Stimulated activated CD8-positive, alpha-beta memory T cell treated with anti-CD3 and anti-CD28 coated beads, Interleukin-4, amount 100 ng/mL, for 24 hours (primary cell): ENCODE measurements around the gene CD47.

Experiments used
- DNase-seq: peaks from one replicate; pipeline ENCODE4 v3.0.0-alpha.2; 2020; ENCODE audit warnings: low read depth

Gene CD47

DNA sequence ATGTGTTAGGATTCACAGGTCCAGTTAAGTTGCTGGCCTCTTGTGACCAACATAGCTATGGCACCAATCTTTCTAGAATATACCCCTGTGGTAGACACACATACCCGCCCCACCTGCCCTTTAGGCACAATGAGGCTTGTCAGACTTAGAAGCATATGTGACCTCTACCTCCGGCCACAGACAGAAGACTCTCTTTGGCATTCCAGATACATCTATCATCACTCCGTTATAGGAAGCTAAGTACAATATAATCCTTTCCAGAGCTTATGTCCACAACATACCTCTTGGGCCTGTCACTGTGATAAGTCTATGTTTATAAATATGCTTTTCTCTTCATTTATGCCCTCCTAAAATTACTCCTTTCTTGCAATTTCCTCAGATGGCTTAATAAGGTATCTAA lies 39.8 kb downstream of the CD47 start:
- no peak for DNase-seq

DNA sequence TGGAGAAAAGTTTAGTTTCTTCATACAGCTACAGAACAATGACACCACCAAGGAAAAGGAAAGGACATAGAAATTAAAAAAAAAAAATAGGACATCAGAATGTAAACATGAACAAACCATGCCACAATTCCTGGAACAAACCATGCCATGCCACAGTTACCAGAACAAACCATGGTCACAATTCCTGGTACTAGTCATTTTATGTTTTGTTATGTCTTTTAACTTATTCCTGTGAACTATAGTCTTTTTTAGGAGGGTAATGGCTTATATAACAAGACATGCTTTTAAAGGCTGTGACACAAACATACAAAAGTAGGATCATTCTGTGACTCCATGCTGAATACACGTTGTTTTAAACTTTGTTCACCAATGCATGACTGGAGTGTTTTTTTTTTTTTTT lies 42.8 kb downstream of the CD47 start:
- DNase-seq = no peak

DNA sequence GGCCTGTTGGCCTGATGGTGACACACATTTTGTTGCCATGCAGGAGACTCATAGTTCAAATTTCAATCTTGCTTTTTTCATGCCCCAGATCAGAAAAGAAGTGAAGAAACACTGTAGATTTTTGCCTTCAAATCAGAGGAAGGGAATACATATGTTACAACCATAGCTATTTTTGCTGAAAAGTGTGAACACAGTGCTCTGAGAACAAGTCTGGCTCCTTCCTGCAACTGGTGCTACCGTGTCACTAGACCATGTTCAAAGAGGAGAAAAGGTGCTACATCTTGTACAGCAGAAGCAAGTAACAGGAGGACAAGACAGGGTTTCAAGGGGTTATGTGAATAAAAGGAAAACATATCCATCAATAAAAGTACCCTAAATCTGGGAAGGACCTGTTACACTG lies 44.6 kb downstream of the CD47 start:
- no peak for DNase-seq

DNA sequence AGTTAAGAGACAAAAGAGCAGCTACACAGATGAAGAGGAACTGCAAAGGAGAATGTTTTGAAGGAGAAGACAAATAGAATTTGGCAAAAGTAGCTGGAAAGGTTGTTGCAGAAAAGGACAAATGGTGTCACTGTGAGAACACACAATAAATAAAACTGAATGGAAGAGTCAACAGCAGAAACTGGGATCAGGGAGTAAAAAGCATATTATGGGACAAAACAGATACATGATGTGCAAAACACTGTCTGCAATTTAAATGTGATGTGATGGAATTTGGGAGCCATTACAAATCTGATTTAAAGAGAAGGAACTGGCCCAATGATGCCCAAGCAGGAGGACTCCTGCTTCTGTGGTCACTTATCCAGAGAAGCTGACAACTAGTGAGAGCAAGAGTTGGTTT lies 46.1 kb downstream of the CD47 start:
- no peak for DNase-seq

DNA sequence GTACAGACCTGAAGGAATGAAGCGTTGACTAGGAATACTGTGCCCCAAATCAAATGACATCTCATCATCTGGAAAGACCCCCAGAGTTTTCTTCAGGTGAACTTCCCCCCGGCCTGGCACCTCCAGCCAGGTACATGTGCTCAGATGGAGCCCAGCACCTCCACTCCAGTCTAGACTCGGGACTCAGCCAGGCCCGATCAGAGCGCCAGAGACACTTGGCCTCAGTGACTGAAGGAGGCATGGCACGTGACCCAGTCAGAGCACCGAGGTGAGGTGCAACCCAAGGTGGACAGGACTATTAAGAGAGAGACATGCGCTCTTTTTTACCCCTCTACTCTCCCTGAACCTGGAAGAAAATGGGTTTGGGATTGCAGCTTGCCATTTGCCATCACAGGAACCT lies 48.5 kb downstream of the CD47 start:
- DNase-seq = no peak

DNA sequence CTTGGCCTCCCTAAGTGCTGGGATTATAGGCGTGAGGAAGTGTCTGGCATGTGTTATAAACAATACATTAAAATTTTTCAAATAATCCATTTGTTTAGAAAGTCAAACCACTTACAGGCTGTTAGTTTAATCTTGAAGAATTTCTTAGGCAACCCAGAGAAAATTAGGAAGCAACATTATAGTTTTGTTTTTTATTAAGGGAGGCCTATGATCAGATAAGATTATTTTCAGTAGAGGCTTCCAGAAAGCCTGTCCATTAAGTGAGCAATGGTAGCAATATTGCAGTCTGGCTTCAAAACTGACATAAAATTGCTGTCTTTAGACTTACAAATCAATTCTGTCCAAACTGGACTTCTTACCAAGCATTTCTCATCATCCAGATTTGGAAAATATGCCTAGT lies 49.6 kb downstream of the CD47 start:
- no peak for DNase-seq

DNA sequence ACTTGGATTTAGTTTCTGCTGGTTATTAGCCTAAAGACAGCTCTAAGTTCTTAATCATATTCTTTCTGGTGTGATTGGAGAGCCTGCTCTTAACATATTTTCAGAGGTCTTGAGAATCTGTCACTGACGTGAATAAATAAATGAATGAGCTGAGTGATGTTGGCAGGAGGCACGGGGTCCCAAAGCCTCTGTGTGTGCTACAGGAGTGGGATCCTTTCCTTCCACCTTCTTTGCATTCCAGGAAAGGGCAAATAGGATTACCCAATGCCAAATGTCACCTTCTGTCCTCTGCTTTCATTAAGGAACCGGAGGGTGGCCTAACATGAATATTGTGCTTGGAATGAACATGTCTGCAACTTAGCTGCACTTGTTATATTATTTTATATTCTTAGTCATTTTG lies 53.1 kb downstream of the CD47 start:
- no peak for DNase-seq

DNA sequence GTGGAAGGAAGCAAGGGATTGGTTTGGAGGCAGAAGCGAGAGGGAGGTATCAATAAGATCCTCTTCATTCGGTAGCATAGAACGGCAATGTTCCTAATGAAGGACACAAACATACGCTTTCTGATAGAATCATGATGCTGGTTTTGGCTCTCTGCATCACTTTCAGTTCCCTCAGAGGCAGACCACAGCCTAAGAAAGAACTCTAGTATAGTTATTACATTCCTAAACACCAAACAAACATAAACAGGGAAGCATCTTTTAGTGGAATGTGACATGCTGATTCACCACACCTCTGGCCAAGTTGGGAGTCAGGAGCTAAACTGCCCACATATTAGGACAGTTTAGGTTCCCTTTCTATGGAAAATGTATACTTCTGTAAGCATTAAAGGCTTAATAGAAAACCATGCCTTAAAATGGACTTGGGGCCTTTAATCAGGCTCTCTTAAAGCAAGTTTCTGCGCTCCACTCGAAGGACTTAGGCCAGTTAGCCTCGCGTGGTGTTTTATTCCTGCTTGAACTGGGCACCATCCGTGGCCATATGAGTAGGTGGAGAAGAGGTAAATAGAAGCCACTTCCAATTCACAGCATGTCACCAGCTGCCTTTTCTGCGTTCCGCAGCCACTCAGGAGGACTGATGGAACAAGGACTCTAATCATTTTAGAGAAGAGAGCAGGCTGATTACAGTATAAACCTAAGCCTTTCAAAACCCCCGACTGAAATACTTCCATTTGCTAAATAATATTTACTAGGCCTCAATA lies 53.7 kb downstream of the CD47 start:
- no peak for DNase-seq

DNA sequence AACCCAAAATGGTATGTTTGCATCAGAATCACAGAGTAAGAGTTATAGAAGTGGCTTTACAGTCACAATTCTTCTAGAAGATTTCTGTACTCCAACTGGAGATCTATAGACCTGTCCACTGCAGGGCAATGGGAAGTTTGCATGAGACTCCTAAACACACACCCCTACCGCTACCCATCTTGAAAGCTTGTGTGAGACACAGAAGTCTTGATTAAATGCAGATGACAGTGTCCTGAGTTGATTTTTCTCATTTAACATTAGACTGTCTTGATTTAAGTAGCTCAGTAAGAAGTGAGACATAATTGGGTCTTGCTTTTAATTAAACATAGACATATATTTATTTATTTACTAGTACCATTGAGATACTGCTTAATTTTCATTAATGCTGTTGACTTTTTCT lies 54.4 kb downstream of the CD47 start:
- DNase-seq = no peak

DNA sequence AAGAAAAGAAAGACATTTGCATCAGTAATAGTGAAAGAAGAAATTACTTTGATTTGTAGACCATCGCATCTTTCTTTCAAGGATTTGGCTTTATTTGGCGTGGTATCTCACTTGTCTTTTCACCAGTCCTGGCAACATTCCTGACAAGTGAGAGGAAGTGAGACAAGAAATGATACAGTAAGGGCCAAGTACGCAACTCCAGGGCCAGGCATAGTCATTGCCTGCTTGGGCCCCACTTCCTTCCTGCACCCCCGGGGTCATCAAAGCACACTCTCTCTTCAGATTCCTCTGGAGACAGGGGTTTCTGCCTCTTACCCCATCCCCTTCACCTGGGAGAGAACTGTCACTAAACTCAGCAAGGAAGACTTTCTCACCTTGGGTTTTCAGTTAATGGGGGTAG lies 55.1 kb downstream of the CD47 start:
- DNase-seq = no peak

DNA sequence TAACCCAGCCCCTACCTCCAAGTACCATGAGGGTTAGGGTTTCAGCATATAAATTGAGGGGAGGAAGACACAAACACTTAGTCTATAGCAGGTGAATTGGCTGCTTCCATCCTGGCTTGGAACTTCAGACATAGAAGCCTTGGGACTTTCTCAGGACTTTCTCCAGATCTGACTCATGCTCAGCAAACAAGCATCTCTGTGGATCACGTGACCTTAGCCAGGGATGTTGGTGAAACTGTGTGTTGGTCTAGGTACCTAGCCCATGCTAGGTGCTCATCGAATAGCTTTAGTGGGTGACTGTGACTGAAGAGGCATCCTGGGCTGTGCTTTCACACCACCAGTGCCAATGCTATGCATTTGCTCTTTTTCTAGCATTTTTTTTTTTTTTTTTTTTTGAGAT lies 58.9 kb downstream of the CD47 start:
- no peak for DNase-seq

DNA sequence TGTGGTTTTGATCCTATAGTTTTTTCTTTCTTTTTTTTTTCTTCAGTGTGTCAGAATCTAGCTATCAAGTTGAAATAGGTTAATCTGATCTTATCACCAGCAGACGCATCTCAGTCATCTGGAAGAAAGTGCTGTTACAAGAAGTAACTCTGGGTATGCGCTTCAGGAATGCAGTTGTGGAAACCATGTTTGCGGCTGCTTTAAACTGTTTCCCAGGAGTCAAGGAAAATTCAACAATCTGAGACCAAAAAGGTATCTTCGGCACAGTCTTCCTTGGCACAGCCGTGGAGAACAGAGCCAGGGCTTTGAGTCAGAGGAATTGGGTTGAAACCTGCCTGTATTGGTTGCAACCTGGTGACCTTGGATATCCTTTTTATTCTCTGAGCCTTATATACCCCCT lies 59.9 kb downstream of the CD47 start:
- DNase-seq = no peak

DNA sequence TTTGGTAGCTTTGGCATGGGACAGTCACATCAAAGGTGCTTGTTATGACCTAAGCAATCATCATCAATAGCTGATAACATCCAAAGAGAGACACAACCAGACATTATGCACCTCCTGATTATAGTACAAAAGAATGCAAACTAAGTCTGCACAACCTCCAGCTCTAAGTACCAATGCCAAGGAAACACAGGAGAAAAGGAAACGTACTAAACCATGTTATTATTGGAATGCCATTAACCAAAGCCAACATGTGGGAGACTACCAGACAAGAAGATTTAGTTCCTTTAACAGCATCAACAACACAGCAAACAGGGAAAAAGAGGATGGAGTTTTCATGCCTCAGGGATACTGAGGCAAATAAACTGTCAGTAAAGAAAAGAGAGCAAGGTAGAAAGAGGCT lies 61.4 kb downstream of the CD47 start:
- DNase-seq = no peak

DNA sequence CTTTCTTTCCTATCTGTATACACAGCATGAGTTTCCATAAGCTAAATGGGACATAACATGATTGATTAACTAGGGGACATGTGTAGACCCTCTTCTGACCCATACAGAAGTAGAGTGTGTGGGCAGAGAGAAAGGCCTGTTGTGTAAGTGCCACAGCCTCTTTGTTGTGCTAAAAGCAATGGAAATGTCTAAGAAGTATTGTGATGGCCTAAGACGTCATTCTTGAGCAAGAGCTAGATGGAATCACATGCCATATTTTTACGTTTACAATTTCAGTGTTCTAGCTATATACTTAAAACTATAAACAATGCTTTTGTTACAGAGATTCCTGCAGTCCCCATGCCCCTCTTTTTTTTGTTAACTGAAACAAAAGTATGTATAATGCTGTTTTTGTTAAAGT lies 61.9 kb downstream of the CD47 start:
- no peak for DNase-seq

DNA sequence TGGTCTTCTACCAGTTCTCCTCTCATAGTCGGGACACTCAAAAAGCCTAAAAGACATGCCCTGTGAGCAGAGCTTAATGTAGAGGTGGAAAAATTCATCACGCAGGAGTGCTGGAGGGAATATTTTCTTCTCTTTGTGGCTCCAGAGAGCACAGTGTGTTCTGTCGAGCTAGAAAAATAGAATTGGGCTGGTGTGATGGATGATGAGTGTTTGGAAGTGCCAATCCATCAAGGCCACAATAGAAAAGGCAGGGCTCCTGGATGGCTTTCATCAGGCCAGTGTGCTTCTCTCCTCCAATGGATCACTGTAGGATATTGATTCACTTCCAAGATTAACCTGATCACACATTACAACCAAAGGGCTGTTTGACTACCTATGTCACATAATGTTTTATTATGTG lies 65.7 kb downstream of the CD47 start:
- no peak for DNase-seq

DNA sequence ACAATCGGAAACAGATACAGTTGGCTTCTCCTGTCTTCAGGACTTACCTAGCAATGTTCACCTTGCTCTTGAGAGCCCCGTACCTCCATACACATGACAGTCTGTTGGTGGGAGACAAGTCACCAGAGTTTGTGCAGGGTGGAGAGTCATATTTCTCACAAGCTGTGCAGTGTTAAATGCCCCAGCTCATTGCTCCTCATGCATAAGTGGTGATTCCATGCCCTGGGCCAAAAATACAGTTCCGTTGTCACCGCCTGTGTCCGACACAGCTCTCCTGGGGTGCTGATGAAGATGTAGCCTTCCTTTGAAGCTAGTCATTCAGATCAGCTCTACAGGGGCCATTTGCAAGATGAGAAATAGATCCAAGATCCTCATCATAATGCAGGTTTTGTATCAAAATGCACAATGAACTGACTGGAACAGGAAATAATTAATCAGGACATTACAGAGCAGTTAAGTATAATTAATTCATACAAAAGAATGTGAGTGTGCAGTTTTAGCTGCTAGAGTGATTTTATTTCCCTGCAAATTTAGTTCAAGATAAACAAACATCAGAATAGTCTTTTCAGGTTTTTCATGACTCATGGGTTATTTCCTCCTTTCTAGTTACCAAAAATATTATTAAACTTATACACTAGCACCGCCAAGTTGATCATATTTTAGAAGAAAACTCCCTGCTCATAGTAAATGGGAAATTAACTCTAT lies 66.5 kb downstream of the CD47 start:
- no peak for DNase-seq

DNA sequence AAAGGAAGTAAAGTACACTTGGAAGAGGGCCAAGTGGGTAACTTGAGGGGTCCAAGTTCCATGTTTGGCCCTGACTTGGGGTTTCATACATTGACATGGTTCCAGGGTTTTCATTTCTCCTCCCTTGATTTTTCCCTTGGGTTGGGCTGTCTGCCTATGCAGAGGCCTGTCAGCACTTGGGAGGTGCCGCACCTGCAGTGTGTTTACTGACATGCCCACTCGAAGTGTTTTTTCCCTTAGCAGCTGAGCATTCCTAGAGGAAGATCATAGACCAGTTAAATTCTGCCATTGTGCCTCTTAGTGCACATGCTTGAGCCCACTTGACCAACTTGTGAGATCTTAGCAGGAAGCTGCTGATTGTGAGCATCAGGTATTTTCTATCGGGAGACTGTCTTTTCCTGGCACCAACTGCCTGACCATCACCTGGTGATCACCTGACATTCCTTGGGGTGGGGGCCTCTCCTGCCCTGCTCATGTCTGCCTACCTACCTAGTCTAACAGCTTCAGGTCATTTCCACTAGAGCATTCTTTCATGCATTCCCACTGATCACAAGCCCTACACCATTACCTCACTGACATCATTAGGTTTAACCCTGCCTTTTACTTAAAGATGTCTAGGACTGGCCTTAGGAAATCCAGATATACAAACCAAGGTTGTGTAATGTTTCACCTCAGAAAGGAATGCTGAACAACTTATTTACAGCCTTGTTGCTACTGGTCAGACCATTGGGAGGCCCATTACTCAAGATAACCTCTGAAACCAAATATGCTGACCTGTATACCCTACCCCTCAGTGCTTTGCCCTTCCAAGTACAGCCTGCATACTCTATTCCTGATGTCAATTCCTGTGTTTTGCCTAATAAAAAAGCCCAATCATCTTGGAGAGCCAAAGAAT lies 68.3 kb downstream of the CD47 start:
- no peak for DNase-seq

DNA sequence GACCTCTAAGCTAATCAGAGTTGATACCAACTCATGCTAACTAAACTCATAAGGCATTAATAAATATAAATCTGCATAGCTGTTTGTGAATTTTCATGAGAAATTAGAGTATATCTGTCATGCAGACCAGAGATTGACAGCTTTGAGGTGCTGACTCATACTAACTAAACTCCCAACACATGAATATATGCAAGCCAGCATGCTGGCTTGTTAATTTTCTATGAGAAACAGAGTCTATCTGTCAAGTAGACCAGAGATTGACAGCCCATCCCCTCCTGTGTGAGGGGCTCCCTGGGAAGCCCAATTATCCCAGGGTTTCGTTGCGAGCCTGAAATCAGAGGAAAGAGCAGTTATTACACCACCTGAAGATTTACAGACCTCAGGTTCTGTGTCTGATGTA lies 69.3 kb downstream of the CD47 start:
- no peak for DNase-seq

DNA sequence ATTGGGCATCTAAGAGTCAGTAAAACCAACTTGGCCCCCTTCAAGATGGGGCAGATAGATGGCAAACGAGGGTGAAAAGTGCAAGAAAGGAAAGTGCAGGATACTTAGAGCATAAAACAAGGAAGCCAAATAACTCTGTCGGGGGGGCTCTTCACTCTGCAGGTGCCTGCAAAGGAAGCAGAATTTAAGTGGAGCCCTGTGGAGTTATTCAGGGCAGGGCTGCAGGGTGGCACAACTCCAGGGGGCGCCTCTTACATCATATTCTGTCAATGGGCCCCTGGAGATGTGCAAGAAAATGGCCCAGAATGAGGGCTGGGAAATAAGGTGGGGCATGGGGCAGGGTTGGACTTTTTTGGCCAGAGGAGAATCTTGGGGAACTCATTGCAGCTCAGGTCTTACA lies 69.7 kb downstream of the CD47 start:
- no peak for DNase-seq

DNA sequence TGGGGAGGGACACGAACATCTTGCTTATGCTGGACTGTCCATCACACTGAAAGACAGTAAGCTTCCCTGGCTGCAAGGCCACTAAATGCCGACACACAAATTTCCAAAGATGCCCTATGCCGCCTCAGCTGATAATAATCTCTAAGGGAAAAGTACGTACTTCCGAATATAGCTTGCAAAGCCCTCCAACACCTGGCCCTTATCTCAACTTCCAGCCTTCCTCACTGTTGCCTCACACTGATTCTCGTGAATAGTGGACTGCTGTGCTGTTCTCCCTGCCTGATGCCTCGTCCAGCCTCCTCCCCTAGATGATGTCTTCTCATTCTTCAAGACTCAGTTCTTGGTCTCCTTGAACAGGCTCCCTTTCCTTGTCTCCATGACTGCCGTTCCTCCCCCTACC lies 72.3 kb downstream of the CD47 start:
- no peak for DNase-seq

DNA sequence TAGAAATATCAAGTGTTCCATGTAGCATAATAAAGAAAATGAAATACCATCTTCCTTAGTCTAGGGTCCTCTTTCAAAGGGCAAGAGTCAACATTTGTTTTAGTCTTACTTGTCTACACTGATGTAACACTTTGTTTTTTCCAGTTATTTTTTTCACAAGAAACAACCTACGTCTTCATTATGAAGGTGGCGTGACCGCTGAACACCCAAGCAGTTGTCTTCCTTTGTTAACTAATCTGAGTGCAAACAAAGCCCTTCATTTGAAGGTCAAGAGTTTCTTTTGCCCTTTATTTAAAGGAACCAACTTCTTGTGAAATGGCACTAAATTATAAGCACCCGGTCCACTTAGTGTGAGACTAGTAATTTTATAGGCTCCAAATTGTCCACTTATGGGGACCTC lies 73.2 kb downstream of the CD47 start:
- DNase-seq = no peak

DNA sequence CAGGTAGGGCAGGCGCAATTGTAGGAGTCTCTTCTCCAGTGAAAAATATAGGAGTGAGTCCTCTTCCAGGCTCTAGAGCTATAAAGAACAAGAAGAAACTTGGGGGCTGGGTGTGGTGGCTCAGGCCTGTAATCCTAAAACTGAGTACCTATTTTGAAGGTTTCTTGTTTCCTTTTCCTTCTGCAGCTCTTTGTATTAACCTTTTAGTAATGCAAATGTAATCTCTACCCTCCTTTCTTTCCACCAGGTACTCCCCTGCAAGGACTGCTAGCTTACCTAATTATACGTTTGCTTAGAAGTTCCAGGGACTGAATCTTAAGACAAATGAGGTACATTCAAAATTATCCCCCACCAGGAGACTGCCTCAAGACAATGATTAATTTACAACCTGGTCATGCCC lies 75.9 kb downstream of the CD47 start:
- no peak for DNase-seq
